HG03442 (cell line): Measurements from ENCODE around the gene SMAD6.

Source experiments
- ATAC-seq: cut with Tn5 transposase; IDR thresholded peaks from one replicate; pipeline ENCODE4 v1.9.1; 2021; ENCODE audit warnings: mild to moderate bottlenecking, moderate library complexity; ENCODE audit not compliant: unreplicated experiment

The SMAD6 gene

GRCh38 chr15:66702035-66702786 is at the start of gene SMAD6:
TSS of gene SMAD6 (plus strand) at chr15:66702236. CDS start at chr15:66703259, 1,023 bp downstream.
- no peak for ATAC-seq

DNA sequence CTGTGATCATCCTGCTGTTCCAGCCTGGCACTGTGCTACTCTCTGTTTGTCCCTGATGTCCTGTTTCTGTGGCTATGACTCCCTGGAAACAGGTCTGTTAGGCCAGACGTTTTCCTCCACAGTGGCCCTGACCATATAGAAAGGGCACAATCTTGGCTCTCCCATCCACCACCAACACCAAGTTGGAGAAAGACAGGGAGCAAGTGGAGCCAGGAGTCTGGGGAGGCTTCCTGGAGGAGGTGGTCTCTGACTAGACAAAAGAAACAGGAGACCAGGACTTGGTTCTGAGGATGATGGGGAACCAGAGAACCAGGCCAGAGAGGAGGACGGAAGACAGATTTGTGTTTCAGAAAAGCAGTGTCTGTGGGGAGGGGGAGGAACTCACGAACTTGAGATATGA is 49.2 kb upstream of the SMAD6 start:
- no peak for ATAC-seq

DNA sequence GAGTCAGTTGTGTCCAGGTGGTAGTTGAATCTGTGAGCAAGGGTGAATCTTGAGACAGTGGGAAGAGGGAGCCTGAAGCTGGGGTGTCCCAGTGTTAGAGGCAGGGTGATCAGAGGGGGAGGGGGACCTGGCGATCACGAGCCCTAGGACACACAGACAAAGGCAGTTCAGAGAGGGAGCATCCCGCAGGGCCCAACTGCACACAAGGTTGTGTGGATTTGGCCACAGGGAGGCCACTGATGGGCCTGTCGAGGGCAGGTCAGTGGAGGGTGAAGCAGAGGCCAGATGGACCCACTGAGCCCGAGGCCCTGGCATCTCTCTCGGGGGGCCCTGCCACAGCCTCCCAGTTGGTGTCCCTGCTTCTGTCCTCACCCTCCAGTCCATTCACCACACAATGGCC is 48.6 kb upstream of the SMAD6 start:
- no peak for ATAC-seq

DNA sequence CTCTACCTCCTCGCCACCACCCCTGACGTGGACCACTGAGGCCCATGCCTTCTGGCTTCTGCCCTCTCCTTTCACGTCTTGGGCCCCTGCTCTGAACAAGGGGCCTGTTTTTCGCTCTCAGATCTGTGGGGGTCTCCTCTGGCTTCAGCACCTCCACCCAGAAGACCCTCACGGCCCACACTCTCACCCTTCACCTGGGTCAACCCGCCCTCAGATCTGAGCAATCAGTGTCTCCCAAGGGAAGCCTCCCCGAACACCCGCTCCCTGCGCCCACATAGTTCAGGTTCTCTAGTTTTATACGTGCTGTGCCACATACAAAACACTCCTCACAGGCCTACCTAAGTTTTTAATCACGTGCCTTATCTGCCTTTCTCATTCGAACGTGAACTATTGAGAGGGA is 48.2 kb upstream of the SMAD6 start:
- ATAC-seq, result no peak

- no peak for ATAC-seq
Observed at GRCh38 chr15:66654361-66654738, 47.7 kb upstream of the SMAD6 start.

DNA sequence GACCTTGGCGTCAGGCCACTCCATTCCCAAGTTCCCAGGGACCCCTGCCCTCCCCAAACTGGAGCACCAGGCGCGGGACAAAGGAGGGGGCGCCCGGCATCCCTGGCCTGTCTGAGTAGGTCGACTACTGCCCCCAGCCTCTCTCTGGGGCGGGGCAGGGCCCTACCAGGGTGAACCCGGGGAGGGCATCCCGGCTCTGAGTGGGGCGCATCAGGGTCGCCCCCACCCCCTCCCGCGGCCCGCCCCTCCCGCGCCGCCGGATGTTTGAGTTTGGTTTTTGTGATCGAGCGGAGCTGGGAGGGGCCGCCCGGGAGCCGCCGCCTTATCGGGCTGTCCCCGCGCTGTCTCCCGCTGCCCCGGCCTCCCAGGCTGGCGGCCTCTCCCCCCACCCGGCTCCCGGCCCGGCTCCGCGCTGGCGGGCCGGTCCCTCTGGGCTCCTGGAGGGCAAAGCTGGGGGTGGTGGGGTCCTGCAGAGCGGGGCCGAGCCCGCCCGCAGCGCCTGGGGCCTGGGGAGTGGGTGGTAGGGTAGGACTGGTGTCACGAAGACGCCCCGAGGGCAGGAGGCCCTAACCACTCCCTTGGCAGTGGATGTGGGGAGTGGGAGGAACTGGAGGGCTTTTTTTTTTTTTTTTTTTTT is 47.2 kb upstream of the SMAD6 start:
- ATAC-seq, result no peak

GRCh38 chr15:66655511-66655910 is 46.5 kb upstream of the SMAD6 start:
- ATAC-seq, result no peak

GRCh38 chr15:66655997-66656396 is 46.0 kb upstream of the SMAD6 start:
- no peak for ATAC-seq

- ATAC-seq, result no peak
Observed at GRCh38 chr15:66657185-66658020, 44.6 kb upstream of the SMAD6 start.

DNA sequence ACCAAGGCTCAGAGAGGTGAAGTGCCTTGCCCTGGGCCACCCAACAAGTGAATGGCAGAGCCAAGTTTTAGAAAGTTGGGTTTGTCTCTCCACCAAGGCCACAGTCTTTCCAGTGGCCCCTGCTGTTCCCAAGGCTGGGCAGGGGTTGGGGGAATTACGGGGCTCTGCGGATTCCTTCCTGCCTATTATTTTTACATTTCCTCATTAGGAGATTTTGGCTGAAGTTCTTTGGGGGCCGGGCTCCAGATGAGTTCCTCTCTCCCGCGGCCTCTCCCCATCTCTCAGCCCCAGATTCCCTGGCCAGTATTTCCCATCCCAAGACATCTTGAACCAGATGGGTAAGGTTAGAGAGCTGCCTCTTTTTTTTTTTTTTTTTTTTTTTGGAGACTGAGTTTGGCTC is 44.0 kb upstream of the SMAD6 start:
- no peak for ATAC-seq

DNA sequence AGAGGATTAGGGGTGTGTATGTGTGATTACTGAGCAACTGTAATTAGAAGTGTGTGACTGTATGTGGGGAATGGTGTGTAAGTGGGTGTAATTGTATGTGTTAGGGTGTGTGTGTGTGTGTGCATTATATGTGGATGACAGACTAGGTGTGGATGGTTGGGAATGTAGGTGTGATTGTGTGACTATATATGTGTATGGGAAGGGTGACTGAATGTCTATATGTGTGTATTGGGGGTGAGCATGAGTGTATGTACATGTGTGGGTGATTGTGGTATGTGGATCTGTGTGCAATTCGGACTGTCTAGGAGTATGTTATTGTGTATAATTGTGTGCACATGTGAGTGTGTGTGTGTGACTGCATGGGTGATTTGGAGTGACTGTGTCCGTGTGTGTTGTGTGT is 43.2 kb upstream of the SMAD6 start:
- ATAC-seq, result no peak

DNA sequence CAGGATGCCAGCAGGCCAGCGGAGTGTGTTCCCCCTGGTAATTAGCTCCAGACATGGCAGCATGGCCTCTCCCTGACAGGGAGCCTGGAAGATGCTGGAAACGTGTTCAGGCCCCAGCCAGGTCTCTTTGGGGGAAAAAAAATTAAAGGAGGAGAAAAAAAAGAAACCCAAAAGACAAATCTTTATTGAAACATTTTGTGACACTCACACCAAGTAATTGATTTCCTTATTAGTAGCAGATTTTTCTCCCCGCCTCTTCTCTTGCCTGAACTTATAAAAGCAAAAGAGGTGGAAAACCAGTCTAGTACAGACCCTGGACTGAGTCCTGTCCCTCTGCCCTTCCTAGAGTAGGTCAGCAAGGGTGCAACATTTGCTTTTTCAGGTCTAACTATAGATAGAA is 42.7 kb upstream of the SMAD6 start:
- no peak for ATAC-seq

- ATAC-seq, result no peak
Observed at GRCh38 chr15:66661432-66662096, 40.5 kb upstream of the SMAD6 start.

DNA sequence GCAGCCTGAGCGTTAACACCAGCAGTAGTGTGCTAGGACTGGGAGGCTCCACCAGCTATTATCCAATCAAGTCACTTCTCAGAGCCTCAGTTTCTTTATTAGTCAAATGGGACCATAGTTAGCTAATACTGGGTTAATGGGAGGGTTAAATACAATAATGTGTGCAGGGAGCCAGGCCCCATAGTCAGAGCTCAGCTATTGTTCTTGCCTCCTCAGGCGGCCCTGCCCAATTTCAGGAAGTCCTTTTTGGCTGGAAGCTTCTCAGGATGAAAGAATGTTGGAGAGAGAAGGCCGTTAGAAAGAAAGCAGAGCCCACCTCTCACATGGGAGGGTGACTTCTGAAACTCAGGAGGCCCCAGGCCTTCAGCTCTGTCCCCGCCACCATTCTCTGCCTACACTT is 39.5 kb upstream of the SMAD6 start:
- ATAC-seq, result no peak

- ATAC-seq, result no peak
Observed at GRCh38 chr15:66663664-66664063, 38.4 kb upstream of the SMAD6 start.

DNA sequence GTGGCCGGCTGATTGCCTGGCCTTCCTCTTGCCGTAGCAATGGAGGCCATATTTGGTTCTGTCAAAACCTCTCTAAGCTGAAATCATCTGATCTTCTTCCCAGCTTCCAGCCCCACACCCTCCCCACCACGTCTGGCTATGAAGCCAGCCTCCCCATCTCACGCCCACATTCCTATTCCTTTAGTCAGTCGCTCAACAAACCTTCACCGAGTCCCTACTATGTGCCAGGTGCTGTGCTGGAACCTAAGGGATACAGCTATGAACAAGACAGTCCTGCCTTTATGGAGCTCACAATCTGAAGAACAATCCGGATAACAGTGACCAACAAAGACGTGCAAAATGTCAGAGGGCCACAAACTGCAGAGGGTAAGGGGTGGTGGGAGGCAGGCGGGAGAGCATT is 31.9 kb upstream of the SMAD6 start:
- no peak for ATAC-seq

DNA sequence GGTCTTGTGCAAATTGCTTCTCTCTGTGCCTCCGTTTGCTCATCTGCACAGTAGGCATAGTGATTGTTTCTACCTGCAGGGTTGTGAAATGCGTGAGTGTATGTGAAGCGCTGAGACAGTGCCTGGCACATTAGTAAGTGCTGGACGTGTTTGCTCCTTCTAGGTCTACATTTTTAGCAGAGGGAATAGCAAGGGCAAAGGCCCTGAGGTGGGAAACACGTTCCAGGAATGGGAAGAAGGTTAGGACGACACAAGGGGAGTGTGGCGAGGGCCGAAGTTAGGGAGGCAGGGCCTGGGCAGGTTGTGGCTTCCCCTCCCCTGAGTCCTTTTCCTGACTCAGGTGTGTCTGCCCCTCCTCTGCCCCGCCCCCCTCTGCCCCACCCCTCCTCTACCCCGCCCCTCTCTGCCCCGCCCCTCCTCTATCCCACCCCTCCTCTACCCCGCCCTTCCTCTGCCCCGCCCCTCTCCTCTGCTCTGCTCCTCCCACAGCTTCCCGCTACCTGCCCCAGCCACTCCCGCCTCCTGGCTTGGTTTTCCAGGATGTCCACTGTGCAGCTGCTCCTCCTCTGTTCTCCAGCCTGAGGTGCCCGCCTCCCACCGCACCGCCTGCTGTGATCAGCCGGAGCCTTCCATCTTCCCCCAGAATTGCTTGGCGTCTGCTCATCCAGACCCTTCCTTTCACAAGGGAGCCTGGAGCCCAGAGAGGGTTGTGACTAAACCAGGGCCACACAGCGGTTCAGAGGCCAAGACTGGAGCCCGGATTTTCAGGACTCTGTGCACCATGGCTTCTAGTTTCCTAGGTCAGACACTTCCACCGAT is 31.1 kb upstream of the SMAD6 start:
- ATAC-seq, result no peak

- ATAC-seq, result no peak
Observed at GRCh38 chr15:66672867-66673266, 29.2 kb upstream of the SMAD6 start.

- no peak for ATAC-seq
Observed at GRCh38 chr15:66673410-66674322, 28.4 kb upstream of the SMAD6 start.
